HG02678 (cell line): ENCODE measurements around the gene CRADD.

ENCODE experiments used
- ATAC-seq: cut with Tn5 transposase; IDR thresholded peaks from one replicate; pipeline ENCODE4 v1.9.1; 2021; ENCODE audit warnings: mild to moderate bottlenecking, moderate library complexity; ENCODE audit not compliant: unreplicated experiment

The CRADD gene

GRCh38 chr12:93734784-93735183, 57.6 kb downstream of the CRADD start:
- ATAC-seq, result no peak

GRCh38 chr12:93736640-93737178, 59.5 kb downstream of the CRADD start:
- ATAC-seq, result no peak

- ATAC-seq, result no peak
Measured at GRCh38 chr12:93737457-93738198, 60.5 kb downstream of the CRADD start.

GRCh38 chr12:93738199-93739058, 61.3 kb downstream of the CRADD start:
- no peak for ATAC-seq

- ATAC-seq, result no peak
Measured at GRCh38 chr12:93740751-93741150, 63.6 kb downstream of the CRADD start.

DNA sequence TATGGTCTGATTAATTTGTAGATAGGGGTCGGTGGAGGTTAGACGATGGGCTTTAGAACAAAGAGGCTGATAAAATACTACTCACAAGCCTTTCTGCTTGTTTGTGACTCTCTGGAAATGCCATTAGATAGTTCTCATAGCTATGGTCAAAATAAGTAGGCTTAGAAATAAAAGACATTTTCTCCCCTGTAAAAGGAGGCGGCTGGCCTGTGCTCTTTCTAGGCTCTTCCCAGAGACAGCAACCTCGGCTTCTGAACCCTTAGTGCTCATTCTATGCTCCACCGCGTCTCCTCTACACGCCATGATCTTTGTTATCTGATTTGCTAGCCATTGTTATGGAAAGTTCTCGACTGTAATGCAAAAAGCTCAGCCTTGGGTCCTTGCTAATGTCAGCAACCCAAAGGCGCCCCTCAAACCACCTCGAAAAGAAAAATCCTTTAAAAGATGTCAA, 64.5 kb downstream of the CRADD start:
- peak; percentile 40 for ATAC-seq

GRCh38 chr12:93742110-93742934, 65.1 kb downstream of the CRADD start:
- peak; percentile 83 for ATAC-seq

- ATAC-seq, result no peak
Measured at GRCh38 chr12:93743229-93743998, 66.2 kb downstream of the CRADD start.

- no peak for ATAC-seq
Measured at GRCh38 chr12:93743999-93744689, 67.0 kb downstream of the CRADD start.

DNA sequence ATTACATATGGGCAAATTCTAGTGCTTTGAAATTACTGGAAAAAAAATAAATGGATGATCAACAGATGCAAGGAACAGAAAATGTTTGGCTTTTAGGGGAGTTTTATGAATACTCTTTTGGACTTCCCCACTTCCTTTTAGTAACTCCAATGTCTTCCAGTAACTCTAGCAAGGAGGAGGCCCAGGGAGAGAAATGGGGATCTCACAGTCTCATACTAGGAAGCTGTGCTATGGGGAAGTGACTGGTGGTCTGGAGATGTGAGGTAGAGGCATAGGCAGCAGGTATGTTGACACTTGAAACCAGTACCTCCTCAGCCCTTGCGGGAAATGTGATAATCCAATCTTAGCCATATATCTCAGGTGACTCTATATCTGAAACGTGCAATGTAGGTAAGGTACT, 68.1 kb downstream of the CRADD start:
- ATAC-seq, result no peak

GRCh38 chr12:93746572-93747168, 69.5 kb downstream of the CRADD start:
- no peak for ATAC-seq

- ATAC-seq, result no peak
Measured at GRCh38 chr12:93748672-93749383, 71.7 kb downstream of the CRADD start.

DNA sequence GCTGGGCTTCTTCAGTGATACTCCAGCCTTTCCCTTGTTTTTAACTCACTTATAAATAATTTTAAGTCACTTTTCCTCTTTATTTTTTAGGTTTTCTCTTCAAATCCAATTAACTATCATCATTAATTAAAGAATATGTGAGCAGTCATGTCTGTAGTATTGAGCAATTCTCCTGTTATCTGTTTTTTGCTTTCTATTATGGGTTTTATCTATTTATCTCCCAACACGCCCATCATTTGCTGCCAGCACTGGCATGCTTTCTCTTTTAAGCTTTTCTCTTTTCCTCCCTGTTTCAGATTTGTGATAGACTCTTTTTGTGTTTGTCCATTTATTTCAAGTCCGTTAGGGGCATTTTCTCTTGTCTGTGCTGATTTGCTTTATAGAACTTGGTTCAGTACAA, 72.3 kb downstream of the CRADD start:
- no peak for ATAC-seq

GRCh38 chr12:93750056-93750455, 72.9 kb downstream of the CRADD start:
- no peak for ATAC-seq

DNA sequence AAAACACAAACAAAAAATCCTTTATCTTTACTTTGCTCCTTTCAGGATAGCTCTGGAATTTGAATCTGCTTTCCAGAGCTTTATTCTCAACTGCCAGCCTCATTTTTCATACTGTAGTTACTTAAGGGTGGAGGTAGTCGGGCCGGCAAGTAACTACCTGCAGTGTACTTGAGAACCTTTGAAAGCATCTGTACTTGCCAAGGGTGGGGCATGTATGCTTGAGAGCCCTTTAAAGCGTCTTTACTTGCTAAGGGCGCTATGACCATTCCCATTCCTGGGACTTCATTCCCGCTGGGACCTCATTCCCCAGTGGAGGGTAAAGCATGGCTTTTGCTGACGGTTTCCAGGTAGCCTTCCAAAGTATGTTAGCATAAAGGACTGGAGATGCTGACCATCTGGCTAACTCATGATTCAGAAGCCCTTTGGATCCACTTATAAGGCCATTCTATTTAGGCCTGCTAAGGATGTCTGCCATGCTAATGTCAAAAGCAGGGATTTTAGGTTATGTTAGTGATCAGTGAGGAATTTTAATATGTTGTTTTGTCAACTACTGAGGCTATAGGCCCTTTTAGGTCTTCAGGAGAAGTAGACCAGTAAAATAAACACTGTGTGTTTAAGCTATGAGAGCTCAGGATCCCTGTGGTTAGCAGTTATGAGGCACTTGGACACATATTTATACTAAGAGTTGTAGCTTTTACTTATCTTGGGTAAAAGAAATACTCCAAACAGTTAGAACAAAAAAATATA, 74.9 kb downstream of the CRADD start:
- no peak for ATAC-seq

GRCh38 chr12:93753285-93753684, 76.1 kb downstream of the CRADD start:
- ATAC-seq, result no peak

DNA sequence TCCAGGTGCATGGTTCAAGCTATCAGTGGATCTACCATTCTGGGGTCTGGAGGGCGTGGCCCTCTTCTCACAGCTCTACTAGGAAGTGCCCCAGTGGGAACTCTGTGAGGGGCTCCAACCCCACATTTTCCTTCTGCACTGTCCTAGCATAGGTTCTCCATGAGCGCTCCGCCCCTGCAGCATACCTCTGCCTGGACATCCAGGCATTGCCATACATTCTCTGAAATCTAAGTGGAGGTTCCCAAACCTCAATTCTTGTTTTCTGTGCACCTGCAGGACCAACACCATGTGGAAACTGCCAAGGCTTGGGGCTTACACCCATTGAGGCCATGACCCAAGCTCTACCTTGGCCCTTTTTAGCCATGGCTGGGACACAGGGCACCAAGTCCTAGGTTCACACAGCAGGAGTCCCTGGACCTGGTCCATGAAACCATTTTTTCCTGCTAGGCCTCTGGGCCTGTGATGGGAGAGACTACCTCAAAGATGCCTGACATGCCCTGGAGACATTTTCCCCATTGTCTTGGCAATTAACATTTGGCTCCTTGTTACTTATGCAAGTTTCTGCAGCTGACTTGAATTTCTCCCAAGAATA, 76.8 kb downstream of the CRADD start:
- no peak for ATAC-seq
